ENCODE data around the gene SPON1.
"Not testable (repeated sequence)": the region's sequence is repeated elsewhere in the genome, so short reads cannot be mapped to it uniquely, and the experiment has no call there.

The SPON1 gene

DNA sequence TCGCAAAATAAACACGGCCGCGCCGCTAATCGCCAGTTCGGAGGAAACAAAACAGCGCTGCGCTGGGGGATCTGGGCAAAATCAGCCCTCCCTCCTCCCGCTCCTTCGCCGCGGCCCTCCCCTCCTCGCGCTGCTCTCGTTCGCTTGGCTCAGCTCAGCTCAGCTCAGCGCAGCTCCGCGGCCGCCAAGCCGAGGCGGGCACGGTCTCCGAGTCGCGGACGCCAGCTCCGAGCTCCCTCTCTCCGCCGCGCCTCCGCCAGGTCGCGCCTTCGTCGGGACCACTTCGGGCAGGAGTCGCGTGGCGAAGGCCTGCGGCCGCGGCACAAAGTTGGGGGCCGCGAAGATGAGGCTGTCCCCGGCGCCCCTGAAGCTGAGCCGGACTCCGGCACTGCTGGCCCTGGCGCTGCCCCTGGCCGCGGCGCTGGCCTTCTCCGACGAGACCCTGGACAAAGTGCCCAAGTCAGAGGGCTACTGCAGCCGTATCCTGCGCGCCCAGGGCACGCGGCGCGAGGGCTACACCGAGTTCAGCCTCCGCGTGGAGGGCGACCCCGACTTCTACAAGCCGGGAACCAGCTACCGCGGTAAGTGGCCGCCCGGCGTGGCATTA lies at the start of gene SPON1:
SPON1 (plus strand) TSS at position 162 of the 607 bp plus-strand sequence; CDS start at position 344, 182 bp downstream.
- no peak for DNase-seq (ENCODE audit: low read depth)

DNA sequence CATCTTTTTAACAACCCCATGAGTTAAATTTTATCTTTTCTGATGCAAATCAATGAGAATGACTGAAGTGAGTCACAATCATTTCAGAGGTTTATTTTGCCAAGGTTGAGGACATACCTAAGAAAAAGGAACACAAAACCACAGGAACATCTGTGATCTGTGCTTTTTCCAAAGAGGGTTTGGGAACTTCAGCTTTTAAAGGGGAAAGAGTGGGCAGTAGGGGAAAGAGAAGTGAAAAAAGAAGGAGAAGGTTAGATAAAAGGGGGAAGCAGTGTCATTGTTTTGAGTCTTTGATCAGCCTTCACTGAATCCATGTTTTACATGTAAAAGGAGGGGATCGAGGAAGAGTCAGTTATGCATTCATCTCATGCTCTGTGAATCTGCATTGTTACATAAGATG lies 45.3 kb upstream of the SPON1 start:
- no peak for DNase-seq (ENCODE audit: low read depth)

DNA sequence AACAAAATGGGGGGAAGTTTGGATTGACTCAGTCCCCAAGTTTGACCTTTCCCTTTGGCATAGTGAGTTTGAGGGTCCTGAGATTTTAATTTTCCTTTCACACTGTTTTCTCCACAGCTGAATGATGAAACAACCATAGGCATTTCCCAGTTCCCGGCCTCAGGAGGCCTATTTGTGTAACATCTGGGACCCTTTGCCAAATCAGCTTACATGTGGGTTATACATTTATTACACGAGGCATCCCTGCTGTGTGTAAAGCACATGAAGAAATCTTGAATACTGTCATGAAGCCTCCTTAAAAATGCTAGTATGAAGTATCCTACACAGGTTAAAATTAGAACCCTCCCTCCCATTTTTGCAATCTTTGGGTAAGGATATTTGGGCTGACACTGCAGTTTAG lies 44.6 kb upstream of the SPON1 start:
- no peak for DNase-seq (ENCODE audit: low read depth)

DNA sequence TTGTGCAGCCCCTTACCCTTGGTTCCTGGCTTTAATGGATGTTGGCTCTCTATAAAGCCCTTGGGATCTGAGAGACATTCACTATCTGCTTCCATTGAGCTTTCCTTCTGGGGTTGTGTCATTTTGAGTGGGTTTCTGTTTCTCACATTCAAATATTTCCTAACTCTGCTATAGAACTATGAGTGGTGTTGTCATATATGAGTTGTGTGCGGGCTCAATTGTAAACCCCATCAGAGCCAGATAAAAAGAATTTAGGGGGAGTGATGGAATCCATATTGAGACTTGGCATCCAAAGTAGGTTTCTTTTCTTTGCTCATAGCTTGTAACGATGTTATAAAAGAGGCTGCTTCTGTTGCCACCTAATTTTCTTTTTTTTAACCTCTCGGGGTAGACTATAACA lies 41.8 kb upstream of the SPON1 start:
- peak; percentile 27 for DNase-seq (ENCODE audit: low read depth)

DNA sequence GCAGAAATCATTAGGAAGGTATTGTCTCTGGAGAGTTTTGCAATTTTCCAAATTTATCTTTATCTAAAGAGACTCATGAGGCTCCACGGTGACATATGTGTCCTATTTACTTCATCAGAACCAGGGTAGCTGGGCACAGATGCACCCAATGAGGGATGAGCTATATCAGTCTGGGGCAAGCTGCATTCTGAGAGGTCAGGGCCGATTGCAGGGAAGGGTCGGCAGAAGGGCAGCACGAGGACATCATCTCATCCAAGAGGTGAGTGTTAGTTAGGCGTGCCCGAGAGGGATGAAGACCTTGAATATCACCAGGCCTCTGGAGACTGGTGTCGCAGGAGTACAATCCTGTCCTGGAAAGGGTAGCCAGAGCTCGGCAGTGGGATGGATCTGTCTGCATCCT lies 41.0 kb upstream of the SPON1 start:
- no peak for DNase-seq (ENCODE audit: low read depth)

DNA sequence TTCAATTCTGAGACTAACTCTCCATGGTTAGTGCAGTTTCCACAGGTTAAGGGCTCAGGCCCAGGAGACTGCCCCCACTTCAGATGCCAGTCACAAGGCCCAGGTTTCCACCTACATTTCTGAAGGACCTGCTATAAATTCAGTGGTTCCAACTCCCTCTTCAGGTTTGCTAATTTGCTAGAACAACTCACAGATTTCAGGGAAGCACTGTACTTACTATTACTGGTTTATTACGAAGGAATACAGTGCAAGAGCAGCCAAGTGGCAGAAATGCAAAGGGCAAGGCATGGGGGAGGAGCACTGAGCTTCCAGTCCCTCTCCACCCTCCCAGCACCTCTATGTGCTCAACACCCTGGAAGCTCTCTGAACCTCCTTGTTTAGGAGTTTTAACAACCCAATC lies 39.3 kb upstream of the SPON1 start:
- DNase-seq (ENCODE audit: low read depth), result no peak

DNA sequence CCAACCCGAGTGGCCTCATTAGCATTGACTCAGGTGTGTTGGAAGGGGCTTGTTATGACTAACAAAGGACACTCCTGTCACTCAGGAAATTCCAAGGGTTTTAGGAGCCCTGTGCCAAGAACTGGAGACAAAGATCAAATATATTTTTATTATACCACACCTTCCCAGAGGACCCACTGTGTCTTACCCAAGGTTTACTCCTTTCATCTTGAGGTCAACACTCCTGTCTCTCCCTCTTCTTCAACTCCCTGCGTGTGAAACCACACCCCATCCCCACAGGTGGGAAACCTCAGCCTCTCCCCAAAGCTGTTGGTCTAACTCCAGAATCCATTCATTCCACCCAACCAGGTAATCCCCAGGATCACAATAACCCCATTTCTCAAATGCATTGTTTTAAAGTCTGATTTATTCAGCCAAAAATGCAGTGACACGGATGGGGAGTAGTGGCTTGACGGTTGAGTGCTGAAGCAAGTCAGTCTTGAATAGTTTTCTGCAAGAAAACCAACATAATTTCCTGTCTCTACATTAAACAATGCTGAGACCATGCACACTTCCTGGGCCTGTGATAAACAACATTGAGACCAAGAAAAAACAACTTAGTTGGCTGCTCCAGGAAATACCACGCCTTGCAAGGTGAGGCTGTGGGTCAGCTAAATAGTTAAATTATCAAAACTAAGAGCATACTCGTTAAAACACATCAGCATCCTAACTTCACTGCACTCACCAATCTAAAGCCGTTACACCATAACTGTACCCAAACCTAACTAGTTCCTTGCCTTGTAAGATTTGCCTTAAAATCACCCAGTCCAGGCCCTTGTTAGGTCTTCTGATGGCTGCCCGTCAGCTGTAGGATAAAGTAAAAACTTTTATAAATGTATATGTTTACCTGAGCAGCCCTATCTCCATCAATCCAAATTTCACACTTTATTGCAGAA lies 38.5 kb upstream of the SPON1 start:
- no peak for DNase-seq (ENCODE audit: low read depth)

DNA sequence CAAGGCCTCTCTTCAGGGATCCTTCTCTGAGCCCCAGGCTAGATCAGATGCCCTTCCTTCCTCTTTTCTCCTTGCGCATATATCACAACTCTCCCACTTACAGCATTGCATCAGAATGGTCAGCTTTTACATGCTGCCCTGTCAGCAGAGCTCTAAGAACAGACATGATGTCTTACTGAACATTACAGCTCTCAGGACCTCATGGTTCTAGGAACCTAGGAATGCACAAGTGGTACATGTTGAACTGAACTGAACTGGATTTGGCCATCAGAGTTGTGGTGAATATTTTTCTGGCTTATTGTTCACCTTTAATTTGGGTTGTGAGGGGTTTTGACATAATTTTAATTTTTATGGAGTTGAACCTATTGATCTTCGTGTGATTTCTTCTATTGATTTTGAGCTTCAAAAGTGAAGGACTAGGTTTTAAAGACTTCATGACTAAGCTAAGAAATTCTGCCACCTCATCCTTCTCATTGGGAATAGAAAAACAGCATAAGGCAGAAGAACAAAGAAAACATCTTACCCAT lies 37.7 kb upstream of the SPON1 start:
- peak; percentile 62 for DNase-seq (ENCODE audit: low read depth)

DNA sequence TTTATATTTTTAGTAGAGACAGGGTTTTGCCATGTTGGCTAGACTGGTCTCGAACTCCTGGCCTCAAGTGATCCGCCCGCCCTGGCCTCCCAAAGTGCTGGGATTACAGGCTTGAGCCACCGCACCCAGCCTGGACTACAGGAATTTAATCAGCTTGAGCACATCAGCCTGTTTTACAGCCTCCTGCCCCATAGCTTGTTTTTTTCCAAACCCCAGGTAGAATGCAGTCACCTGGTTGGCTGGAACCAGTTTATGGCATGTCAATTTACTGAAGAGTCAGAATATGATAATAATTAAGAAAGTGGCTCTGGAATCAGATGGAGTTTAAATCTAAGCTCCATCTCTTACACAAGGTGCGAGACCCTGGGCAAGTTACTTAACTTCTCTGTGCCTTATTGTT lies 36.2 kb upstream of the SPON1 start:
- DNase-seq (ENCODE audit: low read depth), result not testable (repeated sequence)

DNA sequence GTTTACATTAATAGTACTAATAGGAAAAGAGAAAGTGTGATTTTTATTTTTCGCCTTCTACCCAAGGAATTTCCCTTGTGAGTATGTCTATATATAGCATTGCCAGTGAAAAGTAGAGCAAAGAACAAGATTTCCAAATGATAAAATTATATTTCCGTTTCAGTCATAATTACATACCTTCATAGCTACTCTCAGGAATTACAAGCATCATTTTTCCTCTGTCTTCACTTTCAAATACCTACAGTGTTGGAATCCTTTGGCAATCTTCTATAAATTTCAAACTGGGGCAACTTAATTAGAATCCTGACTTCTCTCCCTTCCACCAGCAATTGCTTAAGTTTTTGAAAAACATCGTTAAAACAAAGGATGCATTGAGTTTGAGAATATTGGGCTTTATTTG lies 35.5 kb upstream of the SPON1 start:
- DNase-seq (ENCODE audit: low read depth), result no peak

DNA sequence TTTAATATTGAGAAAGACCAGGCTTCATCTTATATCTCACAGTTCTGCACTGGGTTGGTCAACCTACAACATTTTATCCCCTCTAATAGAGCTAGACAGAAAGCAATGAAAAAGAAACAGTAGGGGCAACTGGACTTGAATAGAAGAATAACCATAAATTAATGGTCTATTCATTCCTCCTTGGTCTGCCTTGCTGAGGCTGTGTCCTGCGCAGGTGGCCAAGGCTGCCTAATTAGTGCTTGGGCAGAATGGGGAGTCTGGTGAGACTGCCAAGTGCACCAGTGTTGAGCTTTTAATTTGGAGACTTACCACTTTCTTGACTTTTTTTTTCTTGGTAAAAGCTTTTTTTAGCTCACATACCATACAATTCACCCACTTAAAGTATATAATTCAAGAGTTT lies 35.0 kb upstream of the SPON1 start:
- no peak for DNase-seq (ENCODE audit: low read depth)

DNA sequence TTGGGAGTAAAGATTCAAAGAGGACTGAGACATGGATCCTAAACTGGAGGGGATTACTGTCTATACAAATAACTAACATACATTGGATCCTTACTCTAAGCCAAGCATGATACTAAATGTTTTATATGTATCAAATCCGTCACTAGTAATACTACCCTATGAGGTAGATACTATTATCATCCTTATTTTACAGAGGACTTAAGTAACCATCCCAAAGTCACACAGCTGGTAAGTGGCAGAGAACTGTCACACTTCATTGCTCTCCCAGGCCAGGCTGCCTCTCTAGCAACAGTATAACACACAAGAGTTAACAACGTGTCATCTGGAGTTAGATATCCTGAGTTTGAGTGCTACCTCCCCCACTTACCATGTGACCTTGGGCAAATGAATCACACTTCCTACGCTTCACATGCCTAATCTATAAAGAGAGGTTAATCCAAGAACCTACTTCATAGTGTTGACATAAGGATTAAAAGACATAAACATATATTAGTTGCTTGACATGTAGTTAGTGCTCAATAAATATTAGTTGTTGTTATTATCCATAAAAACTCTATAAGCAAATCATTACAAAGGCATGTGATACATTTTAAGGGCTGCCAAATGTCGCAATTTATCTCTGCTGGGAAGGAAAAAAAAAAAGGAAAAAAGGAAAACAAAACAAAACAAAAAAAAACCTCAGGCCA lies 33.8 kb upstream of the SPON1 start:
- DNase-seq (ENCODE audit: low read depth), result peak; percentile 84

DNA sequence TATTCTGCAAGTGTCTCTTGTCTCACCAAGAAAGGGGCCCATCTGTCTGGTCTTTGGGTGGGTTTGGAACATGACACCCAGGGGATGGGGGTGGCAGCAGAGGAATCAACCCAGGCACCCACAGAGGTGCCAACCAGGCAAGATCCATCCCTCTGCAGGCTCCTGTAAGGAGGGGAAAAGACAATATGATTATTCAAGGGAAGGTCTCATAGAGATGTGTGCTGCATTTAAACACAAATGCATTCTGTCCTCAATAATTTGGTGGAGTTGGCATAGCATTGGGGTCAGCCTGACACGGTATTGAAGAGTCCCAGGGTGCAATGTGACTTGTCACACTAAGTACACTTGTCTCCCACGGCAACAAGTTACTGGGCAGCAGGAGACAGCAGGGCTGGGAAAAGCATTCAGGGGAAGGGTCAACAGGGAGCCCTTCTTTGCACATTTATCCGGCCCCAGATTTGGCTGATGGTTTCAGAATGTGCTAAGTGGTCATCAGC lies 33.1 kb upstream of the SPON1 start:
- no peak for DNase-seq (ENCODE audit: low read depth)

DNA sequence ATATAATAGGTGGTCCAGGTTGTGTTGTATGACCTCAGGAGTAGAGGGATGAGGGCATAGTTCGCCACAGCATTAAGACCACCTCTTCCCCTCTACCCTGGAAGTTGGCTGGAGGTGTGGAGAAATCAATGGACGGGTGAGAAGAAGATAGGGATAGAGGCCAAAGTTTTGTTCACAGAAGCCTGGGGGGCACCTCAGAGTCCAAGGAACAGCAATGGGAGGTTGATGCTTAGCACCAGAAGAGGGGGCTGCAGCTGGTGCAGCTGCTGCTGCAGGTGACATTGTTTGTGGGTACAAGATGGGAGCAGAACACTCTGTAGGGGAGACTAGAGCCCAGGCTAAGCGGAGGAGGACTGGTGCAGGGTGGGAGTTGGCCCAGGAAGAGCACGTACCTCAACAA lies 31.2 kb upstream of the SPON1 start:
- no peak for DNase-seq (ENCODE audit: low read depth)

DNA sequence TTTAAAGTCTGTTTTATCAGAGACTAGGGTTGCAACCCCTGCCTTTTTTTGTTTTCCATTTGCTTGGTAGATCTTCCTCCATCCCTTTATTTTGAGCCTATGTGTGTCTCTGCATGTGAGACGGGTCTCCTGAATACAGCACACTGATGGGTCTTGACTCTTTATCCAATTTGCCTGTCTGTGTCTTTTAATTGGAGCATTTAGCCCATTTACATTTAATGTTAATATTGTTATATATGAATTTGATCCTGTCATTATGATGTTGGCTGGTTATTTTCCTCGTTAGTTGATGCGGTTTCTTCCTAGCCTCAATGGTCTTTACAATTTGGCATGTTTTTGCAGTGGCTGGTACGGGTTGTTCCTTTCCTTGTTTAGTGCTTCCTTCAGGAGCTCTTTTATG lies 25.4 kb upstream of the SPON1 start:
- DNase-seq (ENCODE audit: low read depth), result not testable (repeated sequence)

DNA sequence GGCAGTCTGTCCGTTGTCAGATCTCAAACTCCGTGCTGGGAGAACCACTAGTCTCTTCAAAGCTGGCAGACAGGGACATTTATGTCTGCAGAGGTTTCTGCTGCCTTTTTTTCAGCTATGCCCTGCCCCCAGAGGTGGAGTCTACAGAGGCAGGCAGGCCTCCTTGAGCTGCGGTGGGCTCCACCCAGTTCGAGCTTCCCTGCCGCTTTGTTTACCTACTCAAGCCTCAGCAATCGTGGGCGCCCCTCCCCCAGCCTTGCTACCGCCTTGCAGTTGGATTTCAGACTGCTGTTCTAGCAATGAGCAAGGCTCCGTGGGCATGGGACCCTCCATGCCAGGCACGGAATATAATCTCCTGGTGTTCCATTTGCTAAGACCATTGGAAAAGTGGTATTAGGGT lies 23.7 kb upstream of the SPON1 start:
- DNase-seq (ENCODE audit: low read depth), result not testable (repeated sequence)

DNA sequence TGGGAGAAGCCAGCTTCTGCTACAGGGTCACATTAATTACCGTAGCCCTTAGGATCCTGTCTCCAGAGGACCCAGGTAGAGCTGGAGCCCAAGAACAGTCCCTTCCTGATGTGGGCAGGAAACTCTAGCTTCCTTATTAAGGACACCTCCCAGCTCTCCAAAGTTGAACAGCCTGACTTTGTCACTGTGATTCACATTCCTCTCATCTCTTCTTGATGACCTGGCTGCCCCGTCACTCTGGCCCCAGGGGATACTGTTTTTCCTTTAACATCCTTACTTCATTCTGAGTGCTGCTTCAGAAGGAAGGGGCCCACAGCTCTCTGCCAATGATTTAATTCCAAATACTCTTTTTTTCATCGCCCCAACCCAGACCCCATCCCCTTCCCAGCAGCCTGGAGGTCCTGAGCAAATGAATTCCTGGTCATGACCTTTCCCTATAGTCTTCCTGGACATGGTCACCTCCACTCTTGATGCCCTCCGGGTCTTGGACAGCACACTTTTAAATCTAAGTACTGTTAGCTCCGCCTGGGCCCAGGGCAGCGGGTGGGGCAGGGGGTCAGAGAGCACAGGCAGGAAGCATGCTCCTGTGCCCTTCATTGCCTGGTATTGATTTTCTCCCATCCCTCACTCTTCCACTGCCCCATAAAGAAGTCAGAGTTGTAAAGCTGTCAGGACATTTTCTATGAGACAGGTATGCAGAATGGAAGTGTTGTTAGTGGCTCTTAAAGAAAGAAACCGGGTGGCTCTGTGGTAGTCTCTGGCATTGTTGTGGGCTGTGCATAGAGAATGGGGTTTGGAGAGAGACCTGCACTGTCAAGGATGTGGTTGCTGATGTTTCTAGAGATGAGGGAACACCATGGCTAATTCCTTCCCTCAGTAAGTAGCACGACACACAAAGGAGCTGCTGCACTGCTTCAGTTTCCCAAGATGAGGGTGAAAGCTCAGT lies 22.3 kb upstream of the SPON1 start:
- DNase-seq (ENCODE audit: low read depth), result no peak

DNA sequence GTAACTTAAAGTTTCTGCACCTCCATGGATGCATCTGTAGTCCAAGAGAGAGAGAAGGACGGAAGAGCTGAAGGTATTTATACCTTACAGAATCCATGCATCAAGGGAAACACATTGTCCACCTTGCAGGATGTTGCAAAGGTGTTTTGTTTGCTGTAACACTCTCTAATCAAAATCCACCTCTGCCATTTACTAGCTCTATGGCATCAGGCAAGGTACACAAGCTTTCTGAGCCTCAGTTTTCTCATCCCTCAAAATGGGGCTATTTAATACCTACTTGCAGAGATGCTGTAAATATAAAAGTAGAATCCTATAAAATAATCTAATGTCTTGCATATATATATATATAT lies 21.6 kb upstream of the SPON1 start:
- DNase-seq (ENCODE audit: low read depth), result no peak

DNA sequence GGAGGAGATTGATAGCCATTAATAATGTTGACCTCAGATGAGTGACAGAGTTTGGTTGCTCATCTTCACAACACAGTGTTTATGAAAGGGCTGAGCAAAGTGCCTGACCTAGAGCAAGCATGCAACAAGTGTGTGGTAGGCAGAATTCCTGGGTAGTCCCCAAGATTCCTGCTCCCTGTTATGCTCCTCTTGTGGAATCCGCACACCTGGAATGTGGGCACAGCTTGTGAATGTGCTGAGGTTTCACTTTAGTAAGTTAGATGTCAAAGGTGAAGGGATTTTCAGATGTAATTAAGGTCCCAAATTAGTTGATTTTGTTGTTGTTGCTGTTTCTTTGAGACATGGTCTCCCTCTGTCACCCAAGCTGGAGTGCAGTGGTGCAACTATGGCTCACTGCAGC lies 20.7 kb upstream of the SPON1 start:
- no peak for DNase-seq (ENCODE audit: low read depth)

DNA sequence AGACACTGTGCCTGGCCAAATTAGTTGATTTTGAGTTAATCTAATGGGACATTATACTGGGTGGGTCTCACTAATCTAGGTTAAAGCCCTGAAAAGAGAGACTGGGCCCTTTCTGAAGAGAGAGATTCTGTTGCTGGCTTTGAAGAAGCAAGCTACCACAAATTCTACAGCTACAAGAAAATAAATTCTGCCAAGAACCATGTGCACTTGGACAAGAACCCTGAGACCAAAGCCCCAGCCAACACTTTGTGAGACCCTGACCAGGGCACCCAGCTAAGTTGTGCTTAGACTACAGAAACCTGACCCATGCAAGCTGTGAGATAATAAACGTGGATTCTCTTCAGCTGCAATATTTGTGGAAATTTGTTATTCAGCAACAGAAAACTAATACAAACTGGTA lies 20.1 kb upstream of the SPON1 start:
- no peak for DNase-seq (ENCODE audit: low read depth)

DNA sequence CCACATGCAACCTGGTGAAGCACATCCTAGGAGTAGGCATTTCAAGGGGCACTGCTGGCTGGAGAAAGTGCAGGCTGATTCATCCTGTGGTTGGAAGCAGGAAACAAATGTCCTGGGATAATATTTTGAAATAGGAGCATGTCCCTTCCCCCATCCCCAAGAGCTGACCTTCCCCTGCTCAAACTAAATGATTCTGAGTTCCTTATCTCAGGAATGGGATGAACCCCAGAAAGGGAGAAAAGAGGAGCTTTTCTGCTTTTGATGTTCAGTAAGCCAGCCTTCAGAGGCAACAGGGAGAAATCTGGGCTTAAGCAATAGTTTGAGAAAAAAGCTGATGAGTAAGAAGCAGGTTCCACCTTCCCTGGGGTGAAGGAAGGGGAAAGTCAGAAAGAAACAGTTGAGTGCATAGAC lies 19.5 kb upstream of the SPON1 start:
- peak; percentile 94 for DNase-seq (ENCODE audit: low read depth)

DNA sequence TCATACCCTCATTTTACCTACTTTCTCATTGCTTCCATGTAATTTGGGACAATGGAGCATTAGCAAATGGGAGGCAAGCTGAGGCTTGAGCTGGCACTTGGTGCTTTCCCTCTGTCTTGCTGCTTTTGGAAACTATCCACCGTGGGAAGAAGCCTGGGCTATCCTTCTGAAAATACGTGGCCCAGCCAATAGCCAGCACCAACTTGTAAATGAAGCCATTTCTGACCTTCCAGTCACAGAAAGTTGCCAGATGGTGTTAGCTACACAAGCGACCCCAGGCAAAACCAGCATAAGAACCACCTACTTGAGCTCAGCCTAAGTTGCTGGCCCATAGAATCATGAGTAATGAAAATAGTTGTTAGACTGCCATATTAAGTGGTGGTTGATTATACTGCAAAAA lies 18.5 kb upstream of the SPON1 start:
- DNase-seq (ENCODE audit: low read depth), result no peak

All from amniotic epithelial cell (primary cell).